ENCODE measurements around the gene IGFLR1.
A peak's percentile ranks its signal among the peaks of the same experiment; 100 is the strongest.

The IGFLR1 gene

DNA sequence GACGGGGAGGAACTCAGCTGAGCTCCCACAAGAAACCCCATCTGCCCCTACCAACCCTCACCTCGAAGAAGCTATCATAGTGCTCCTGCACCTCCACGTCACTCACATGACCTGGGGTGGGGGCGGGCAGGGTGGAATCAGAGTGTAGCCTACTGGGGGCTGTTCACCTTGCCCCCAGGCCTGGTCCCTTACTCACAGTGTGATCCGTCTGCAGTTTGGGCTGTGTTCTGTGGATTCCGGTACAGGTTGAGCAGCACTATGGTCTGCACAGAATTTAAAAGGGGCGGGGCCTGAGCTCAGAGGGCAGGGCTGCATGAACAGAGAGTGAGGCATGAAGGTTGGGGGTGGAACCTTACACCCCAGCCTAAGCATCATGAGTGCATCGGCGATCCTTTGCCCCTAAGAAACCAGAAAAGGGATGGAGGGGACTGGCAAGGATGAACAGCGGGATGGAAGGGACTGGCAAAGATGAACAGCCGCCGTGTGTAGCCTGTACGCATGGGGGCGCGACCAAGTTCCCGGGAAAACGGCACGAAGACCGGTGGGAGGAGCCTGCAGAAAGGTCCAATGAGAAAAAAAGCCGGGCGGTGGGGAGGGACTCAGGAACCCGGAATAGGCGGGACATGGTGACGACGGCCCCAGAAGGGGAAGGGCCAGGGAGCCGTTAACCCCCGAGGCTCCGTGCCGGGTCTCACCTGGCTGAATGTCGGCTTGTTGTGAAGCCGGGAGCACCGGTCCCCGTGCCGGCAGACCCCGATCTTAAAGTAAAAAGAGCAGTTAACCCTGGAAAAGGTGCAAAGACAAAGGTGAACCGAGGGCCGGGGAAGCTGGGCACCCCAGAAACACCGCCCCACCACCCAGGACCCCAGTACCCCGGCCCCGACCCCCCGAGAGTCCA lies 2.4 kb upstream of the IGFLR1 start:
- ATAC-seq, result peak; percentile 62
- TF ChIP-seq ZFP30 (CRISPR knock-in tag; IDR thresholded peaks at IDR 0.05) (no peak), ZNF70 (CRISPR knock-in tag; IDR thresholded peaks at IDR 0.05) (peak; percentile 57; the same call in 1 of the 2 replicates)
- TF ChIP-seq, protein P1, sequence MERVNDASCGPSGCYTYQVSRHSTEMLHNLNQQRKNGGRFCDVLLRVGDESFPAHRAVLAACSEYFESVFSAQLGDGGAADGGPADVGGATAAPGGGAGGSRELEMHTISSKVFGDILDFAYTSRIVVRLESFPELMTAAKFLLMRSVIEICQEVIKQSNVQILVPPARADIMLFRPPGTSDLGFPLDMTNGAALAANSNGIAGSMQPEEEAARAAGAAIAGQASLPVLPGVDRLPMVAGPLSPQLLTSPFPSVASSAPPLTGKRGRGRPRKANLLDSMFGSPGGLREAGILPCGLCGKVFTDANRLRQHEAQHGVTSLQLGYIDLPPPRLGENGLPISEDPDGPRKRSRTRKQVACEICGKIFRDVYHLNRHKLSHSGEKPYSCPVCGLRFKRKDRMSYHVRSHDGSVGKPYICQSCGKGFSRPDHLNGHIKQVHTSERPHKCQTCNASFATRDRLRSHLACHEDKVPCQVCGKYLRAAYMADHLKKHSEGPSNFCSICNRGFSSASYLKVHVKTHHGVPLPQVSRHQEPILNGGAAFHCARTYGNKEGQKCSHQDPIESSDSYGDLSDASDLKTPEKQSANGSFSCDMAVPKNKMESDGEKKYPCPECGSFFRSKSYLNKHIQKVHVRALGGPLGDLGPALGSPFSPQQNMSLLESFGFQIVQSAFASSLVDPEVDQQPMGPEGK (CRISPR knock-in tag; IDR thresholded peaks at IDR 0.05; ENCODE audit: borderline replicate concordance), result no peak

DNA sequence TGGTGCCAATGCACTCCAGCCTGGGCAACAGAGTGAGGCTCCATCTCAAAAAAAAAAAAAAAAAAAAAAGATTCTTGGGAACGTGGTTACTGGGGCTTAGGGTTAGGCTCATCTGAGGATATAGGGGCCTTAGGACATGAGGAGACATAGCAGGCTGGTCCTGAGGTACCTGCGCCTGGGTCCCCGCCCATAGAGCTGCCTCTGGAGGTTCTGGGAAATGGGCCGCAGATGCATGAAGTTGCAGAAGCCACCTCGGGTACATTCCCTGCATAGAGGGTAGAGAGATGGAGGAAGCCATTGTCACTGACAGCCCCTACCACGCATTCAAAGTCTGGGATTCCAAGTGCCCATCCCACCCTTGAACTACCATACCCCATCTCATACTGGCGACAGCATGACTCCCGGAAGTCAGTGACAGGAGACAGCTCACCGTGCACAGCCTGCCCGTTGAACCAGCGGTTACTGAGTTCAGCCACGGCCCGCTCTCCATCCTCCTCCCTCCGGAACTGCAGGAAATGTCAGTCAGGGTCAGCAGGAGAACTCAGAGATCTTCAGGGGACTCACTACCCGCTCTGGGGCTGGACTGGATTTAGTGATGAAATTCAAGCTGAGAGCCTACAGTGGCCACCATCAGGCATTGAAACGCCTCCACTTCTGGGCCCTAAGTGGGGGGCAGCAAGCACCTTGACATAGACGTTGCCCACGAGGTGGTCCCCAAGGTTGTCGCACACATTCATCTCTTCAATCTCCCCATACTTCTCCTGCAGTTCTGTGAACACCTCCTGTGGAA lies 1.6 kb upstream of the IGFLR1 start:
- TF ChIP-seq ZFP30 (CRISPR knock-in tag; IDR thresholded peaks at IDR 0.05) (no peak), ESRRG (CRISPR knock-in tag; IDR thresholded peaks at IDR 0.05) (no peak), TCF4 (CRISPR knock-in tag; IDR thresholded peaks at IDR 0.05; ENCODE audit: borderline replicate concordance) (no peak), OSR1 (CRISPR knock-in tag; IDR thresholded peaks at IDR 0.05) (no peak), ZNF565 (CRISPR knock-in tag; conservative IDR thresholded peaks at IDR 0.05; ENCODE audit: low read depth) (no peak), ISL1 (CRISPR knock-in tag; IDR thresholded peaks at IDR 0.05) (no peak), ZNF8 (CRISPR knock-in tag; IDR thresholded peaks at IDR 0.05) (no peak), ZC3H10 (CRISPR knock-in tag; IDR thresholded peaks at IDR 0.05) (no peak), CSDC2 (CRISPR knock-in tag; IDR thresholded peaks at IDR 0.05) (no peak)
- TF ChIP-seq, protein P2, sequence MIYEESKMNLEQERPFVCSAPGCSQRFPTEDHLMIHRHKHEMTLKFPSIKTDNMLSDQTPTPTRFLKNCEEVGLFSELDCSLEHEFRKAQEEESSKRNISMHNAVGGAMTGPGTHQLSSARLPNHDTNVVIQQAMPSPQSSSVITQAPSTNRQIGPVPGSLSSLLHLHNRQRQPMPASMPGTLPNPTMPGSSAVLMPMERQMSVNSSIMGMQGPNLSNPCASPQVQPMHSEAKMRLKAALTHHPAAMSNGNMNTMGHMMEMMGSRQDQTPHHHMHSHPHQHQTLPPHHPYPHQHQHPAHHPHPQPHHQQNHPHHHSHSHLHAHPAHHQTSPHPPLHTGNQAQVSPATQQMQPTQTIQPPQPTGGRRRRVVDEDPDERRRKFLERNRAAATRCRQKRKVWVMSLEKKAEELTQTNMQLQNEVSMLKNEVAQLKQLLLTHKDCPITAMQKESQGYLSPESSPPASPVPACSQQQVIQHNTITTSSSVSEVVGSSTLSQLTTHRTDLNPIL (CRISPR knock-in tag; IDR thresholded peaks at IDR 0.05; ENCODE audit: low read depth), result no peak
- ATAC-seq, result no peak

DNA sequence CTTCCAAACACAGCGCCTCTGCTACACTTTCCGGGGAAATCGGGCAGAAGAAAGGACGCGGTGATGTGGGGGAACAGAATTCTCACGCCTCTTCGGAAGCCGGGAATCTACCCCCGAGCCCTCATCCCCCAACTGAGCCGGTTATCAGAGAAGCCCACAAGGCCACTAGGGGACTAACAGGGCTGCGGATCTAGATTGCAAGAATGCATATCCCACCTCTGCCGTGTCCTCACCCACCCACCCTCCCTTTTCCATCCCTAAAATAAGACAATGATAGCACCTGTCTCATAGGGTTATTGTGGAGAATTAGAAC lies 1.1 kb downstream of the IGFLR1 start:
- ATAC-seq, result no peak
- no peak for TF ChIP-seq ESRRG (CRISPR knock-in tag; IDR thresholded peaks at IDR 0.05)

DNA sequence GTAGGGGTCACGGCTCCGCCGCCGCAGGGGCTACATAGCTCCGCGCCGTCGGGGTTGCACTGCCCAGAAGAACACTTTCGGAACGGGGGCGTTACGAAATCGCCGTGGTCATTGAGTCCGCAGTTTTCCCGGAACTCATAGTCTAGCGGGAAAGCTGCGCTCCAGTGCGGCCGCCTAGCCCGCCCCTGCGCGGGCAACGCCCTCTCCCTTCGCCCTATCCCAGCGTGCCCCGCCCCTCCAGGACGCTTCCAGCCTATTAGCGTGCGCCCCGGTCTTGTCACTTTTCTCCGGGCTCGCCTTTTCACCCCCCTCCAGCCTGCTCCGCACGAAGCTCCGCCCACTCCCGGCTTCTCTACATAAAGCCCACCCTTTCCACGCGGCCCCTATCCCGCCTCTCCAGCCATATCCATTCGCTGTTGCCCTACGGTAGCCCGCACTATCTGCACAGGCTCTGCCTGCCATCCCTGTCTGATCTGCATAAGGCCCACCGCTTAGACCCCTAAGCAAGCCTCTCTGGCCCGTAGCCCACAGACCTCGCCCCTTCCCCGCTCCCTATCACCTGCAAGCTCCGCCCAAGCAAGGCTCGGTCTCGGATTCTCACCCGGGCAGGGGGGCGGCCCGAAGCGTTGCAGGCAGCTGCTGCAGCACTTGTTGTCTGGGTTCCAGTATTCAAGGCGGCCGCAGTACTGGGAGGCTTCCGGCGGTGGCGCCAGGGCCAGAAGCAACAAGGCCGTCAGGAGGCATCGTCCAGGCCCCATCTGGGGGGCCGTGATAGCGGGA lies 1.6 kb downstream of the IGFLR1 start:
- peak; percentile 42; the same call in 1 of the 2 replicates for TF ChIP-seq TCF4 (CRISPR knock-in tag; IDR thresholded peaks at IDR 0.05; ENCODE audit: borderline replicate concordance)
- no peak for TF ChIP-seq SNAI2 (CRISPR knock-in tag; IDR thresholded peaks at IDR 0.05)
- no peak for TF ChIP-seq ZFP3 (CRISPR knock-in tag; IDR thresholded peaks at IDR 0.05)
- TF ChIP-seq, protein P3, sequence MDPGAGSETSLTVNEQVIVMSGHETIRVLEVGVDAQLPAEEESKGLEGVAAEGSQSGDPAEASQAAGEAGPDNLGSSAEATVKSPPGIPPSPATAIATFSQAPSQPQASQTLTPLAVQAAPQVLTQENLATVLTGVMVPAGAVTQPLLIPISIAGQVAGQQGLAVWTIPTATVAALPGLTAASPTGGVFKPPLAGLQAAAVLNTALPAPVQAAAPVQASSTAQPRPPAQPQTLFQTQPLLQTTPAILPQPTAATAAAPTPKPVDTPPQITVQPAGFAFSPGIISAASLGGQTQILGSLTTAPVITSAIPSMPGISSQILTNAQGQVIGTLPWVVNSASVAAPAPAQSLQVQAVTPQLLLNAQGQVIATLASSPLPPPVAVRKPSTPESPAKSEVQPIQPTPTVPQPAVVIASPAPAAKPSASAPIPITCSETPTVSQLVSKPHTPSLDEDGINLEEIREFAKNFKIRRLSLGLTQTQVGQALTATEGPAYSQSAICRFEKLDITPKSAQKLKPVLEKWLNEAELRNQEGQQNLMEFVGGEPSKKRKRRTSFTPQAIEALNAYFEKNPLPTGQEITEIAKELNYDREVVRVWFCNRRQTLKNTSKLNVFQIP (CRISPR knock-in tag; IDR thresholded peaks at IDR 0.05; ENCODE audit: borderline replicate concordance, low read depth), result no peak
- TF ChIP-seq, protein P4, sequence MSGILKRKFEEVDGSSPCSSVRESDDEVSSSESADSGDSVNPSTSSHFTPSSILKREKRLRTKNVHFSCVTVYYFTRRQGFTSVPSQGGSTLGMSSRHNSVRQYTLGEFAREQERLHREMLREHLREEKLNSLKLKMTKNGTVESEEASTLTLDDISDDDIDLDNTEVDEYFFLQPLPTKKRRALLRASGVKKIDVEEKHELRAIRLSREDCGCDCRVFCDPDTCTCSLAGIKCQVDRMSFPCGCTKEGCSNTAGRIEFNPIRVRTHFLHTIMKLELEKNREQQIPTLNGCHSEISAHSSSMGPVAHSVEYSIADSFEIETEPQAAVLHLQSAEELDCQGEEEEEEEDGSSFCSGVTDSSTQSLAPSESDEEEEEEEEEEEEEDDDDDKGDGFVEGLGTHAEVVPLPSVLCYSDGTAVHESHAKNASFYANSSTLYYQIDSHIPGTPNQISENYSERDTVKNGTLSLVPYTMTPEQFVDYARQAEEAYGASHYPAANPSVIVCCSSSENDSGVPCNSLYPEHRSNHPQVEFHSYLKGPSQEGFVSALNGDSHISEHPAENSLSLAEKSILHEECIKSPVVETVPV (CRISPR knock-in tag; IDR thresholded peaks at IDR 0.05), result no peak
- TF ChIP-seq, protein P2 (CRISPR knock-in tag; IDR thresholded peaks at IDR 0.05; ENCODE audit: low read depth), result no peak
- no peak for TF ChIP-seq TOX (CRISPR knock-in tag; IDR thresholded peaks at IDR 0.05; ENCODE audit: borderline replicate concordance)
- no peak for TF ChIP-seq RARB (CRISPR knock-in tag; IDR thresholded peaks at IDR 0.05)
- TF ChIP-seq, protein P5, sequence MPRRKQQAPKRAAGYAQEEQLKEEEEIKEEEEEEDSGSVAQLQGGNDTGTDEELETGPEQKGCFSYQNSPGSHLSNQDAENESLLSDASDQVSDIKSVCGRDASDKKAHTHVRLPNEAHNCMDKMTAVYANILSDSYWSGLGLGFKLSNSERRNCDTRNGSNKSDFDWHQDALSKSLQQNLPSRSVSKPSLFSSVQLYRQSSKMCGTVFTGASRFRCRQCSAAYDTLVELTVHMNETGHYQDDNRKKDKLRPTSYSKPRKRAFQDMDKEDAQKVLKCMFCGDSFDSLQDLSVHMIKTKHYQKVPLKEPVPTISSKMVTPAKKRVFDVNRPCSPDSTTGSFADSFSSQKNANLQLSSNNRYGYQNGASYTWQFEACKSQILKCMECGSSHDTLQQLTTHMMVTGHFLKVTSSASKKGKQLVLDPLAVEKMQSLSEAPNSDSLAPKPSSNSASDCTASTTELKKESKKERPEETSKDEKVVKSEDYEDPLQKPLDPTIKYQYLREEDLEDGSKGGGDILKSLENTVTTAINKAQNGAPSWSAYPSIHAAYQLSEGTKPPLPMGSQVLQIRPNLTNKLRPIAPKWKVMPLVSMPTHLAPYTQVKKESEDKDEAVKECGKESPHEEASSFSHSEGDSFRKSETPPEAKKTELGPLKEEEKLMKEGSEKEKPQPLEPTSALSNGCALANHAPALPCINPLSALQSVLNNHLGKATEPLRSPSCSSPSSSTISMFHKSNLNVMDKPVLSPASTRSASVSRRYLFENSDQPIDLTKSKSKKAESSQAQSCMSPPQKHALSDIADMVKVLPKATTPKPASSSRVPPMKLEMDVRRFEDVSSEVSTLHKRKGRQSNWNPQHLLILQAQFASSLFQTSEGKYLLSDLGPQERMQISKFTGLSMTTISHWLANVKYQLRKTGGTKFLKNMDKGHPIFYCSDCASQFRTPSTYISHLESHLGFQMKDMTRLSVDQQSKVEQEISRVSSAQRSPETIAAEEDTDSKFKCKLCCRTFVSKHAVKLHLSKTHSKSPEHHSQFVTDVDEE (CRISPR knock-in tag; IDR thresholded peaks at IDR 0.05), result peak; percentile 16; the same call in 1 of the 2 replicates
- TF ChIP-seq ZNF70 (CRISPR knock-in tag; IDR thresholded peaks at IDR 0.05), result no peak
- TF ChIP-seq CSDC2 (CRISPR knock-in tag; IDR thresholded peaks at IDR 0.05), result no peak
- TF ChIP-seq GLIS3 (CRISPR knock-in tag; IDR thresholded peaks at IDR 0.05), result 0 out of 2 replicates have a peak, but pooled peaks have one; percentile 43
- TF ChIP-seq OSR1 (CRISPR knock-in tag; IDR thresholded peaks at IDR 0.05), result no peak
- TF ChIP-seq PPARA (CRISPR knock-in tag; IDR thresholded peaks at IDR 0.05; ENCODE audit: borderline replicate concordance), result no peak
- TF ChIP-seq ZNF8 (CRISPR knock-in tag; IDR thresholded peaks at IDR 0.05), result no peak
- ATAC-seq, result peak; percentile 87

Data from SK-N-SH treated with all-trans-retinoic acid at 6 μM for 48 hours (cell line).